22Rv1 (cell line): ENCODE measurements around the gene KIAA0825.
A peak's percentile ranks its signal among the peaks of the same experiment; 100 is the strongest.

Experiments
- H3K27ac ChIP-seq: fragments of 450-650 bp; 2 replicates; pipeline ENCODE4 v1.5.1; 2017
- ZFX ChIP-seq: fragments of 450-650 bp; IDR thresholded peaks from 2 replicates; pipeline ENCODE4 v1.6.1; 2017; ENCODE audit warnings: antibody characterized with exemption, borderline replicate concordance
- TF ChIP-seq, protein P1 (sequence below): fragments of 450-650 bp; IDR thresholded peaks from 2 replicates; pipeline ENCODE4 v1.5.1; 2017; ENCODE audit warnings: mild to moderate bottlenecking

The KIAA0825 gene, protein sequence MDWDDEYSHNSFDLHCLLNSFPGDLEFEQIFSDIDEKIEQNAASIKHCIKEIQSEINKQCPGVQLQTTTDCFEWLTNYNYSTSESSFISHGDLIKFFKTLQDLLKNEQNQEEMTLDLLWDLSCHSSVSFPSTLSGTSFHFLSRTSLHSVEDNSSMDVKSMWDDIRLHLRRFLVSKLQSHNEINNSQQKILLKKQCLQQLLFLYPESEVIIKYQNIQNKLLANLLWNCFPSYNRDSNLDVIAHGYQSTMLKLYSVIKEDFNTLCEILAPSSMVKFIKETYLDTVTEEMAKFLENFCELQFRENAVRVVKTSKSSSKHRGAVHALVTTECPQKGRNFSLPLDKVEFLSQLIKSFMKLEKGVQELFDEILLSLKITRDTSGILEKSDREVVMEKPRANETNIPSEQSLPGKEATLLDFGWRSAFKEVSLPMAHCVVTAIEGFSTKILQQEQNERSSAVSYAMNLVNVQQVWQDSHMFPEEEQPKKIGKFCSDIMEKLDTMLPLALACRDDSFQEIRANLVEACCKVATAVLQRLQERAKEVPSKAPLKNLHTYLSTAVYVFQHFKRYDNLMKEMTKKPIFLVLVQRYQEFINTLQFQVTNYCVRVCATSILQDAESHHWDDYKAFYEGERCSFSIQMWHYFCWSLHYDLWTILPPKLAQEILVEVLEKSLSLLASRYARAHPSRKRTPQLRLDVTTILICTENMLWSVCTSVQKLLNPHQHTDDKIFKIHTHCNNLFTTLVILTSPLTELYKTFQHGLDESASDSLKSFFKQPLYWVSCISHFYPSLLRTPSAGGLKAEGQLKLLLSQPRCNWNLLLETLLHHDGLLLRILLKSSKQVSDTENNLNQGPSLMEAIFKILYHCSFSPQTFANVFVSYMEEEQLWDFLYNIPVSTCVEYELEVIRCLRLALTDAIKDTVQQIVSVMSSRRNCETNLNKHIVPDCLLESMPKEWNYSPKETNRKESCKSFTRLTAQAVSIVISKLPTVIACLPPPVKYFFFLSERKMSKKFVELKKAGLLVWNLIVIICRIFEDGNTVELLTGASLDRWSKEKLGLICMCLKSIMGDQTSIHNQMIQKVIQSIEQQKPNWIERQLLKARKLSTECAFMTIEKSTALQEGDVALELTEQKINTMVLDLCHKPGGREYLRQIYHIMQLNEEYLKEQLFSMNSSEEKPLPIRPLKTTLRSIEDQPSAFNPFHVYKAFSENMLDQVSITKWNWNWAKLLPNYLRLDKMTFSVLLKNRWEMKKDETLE (N-terminal part only)

DNA sequence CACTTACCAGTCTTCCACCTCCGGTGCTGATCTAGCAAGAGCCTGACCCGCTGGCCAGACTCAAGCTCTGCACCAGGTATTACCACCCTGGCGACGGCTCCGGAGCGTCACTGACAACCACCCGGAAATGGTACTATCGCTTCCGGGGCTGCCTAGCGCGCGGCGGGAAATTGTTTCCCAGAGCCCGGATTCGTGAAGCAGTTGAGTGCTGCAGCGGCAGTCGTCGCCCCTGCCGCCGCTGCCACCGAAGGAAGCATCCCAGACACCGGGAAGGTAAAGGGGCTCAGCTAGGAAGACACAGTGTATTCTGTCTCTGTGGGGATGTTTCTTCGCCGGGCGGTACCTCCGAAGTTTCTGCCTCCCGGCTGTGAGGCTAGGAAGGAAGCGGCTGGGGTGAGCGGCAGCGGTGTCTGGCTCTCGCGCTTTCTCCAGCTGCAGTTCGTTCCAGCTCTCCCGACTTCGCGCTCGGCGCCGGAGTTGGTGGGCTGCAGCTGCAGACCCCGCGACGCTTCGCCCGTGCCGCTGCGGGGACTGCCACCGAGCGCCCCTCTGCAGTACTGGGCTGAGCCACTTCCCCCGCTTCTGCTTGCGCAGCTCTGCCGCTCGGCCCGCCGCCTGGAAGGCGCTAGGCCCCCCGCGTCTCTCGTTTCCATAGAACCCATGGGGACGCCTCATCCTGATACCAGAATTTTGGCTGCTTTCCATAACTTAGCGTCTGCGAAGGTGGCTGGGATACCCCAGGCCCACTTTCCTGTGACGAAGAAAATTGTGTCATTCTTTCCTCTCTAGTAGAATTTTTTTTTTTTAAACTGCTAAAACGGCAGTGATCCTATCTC is at the start of gene KIAA0825, which contains the start of gene SLF1:
TSS of gene KIAA0825 (minus strand) at position 112 of the 836 bp plus-strand sequence. CDS start 81,478 bp downstream, outside the sequence.
TSS of gene SLF1 (plus strand) at position 177 of the 836 bp plus-strand sequence. CDS start 10,142 bp downstream, outside the sequence.
- TF ChIP-seq, protein P1, sequence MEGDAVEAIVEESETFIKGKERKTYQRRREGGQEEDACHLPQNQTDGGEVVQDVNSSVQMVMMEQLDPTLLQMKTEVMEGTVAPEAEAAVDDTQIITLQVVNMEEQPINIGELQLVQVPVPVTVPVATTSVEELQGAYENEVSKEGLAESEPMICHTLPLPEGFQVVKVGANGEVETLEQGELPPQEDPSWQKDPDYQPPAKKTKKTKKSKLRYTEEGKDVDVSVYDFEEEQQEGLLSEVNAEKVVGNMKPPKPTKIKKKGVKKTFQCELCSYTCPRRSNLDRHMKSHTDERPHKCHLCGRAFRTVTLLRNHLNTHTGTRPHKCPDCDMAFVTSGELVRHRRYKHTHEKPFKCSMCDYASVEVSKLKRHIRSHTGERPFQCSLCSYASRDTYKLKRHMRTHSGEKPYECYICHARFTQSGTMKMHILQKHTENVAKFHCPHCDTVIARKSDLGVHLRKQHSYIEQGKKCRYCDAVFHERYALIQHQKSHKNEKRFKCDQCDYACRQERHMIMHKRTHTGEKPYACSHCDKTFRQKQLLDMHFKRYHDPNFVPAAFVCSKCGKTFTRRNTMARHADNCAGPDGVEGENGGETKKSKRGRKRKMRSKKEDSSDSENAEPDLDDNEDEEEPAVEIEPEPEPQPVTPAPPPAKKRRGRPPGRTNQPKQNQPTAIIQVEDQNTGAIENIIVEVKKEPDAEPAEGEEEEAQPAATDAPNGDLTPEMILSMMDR = no peak
- no peak for TF ChIP-seq ZFX
- peak within 1 kb of the TSS; percentile 86 for H3K27ac ChIP-seq

DNA sequence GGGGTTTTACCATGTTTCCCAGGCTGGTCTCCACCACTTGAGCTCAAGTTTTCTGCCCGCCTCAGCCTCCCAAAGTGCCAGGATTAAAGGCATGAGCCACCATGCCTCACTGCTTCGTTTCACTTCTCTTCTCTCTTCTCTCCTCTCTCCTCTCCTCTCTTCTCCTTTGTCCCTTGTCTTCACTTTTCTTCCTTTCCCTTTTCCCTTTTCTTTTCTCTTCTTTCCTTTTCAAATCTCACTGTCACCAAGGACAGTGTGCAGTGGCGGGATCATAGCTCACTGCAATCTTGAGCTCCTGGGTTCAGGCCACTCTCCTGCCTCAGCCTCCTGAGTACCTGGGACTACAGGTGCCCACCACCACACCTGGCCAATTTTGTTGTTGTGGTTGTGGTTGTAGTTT is 49.5 kb upstream of the KIAA0825 start:
- TF ChIP-seq ZFX = no peak
- TF ChIP-seq, protein P1 = no peak
- H3K27ac ChIP-seq = no peak overlapping the region

DNA sequence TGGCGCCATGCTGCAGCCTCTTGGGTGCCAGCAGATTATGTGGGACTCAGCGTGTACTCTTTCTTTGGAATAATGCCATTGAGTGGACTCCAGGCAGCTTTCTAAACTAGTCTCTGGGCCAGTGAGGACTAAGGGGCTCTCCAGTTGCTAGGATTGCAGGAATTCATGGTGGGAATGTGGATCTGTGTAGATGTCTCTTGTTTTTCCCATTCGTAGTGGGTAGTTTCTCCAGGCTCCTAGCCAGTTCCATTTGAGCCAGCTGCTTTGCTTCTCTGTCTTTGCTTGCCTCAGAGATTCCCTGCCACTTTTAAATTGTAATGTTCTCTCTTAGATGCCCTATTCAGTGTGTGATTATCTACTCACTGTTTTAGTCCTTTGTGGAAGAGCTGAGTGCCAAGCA is 42.7 kb upstream of the KIAA0825 start:
- TF ChIP-seq, protein P1 = no peak
- TF ChIP-seq ZFX = no peak
- H3K27ac ChIP-seq = no peak overlapping the region

DNA sequence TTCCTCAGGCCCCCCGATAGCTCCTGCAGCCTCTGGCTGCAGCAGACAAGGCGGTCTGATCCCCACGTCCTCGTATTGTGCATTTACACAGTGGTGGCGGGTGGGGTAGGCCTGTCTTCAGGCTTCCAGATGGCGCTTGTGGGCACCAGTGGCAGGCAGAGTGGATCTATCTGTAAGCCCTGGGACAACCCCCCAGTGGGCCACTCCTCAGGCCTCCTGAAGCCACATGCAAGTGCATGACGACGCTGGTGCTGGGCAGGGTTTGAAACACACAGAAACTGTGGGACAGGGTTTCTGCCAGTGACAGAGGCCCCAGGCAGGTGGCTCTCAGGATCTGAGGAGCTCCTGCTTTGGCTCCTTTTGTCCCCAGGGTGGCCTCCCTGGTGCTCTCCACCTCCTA is 42.1 kb upstream of the KIAA0825 start:
- no peak for TF ChIP-seq ZFX
- TF ChIP-seq, protein P1 = no peak
- H3K27ac ChIP-seq = no peak overlapping the region

DNA sequence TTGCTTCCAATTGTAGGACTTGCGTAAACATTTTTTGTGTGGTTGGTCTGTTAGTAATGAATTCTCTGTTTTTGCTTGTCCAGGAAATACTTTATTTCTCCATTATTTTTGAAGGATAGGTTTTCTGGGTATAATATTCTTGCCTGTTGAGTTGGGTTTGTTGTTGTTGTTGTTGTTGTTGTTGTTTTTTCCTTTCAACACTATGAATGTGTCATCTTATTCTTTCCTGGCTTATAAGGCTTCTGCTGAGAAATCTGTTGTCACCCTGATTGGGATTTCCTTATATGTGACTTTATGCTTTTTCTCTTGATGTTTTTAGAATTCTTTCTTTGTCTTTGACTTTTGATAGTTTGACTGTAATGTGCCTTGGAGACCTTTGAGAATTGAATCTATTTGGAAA is 39.9 kb upstream of the KIAA0825 start:
- TF ChIP-seq ZFX = no peak
- TF ChIP-seq, protein P1 = no peak
- H3K27ac ChIP-seq = no peak overlapping the region

DNA sequence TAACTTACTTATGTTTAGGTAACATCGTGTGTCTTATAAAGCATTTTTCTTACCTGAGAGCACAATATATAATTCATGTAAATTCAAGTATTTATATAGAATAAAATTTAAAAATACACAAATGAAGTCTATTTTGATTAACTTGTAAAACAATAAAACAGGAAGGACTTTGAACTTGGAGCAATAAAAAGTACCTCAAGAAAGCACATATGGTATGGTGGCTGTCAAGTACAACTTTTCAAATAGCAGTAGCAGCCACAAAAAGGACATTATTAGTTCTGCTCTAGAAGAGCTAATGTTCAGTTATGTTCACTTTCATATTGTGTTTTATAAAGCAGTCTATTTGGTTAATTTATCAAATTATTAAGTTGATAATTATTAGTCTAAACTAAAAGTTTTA is 31.5 kb upstream of the KIAA0825 start:
- TF ChIP-seq, protein P1 = no peak
- no peak for TF ChIP-seq ZFX
- H3K27ac ChIP-seq = no peak overlapping the region
